ENCODE data around the gene ADCY2.

Gene ADCY2

DNA sequence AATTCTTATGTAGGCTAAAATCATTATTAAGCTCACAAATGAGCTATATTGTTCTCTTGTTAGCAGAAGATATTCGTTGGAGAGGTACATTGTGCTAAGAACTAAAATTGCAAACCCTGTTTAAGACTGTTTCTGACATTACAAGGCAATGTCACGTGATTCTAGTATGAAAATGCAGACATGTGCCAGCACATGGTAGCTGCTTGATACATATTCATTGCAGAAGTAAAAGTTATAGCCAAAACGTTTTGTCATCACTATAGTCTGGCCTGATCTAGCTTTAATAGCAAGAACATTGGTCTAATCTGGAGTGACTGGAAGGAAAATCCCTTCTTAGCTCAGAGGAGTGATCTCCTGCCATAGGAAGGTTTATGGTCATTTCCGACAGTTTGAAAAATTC, 310.3 kb downstream of the ADCY2 start:
- TF ChIP-seq, protein P1, sequence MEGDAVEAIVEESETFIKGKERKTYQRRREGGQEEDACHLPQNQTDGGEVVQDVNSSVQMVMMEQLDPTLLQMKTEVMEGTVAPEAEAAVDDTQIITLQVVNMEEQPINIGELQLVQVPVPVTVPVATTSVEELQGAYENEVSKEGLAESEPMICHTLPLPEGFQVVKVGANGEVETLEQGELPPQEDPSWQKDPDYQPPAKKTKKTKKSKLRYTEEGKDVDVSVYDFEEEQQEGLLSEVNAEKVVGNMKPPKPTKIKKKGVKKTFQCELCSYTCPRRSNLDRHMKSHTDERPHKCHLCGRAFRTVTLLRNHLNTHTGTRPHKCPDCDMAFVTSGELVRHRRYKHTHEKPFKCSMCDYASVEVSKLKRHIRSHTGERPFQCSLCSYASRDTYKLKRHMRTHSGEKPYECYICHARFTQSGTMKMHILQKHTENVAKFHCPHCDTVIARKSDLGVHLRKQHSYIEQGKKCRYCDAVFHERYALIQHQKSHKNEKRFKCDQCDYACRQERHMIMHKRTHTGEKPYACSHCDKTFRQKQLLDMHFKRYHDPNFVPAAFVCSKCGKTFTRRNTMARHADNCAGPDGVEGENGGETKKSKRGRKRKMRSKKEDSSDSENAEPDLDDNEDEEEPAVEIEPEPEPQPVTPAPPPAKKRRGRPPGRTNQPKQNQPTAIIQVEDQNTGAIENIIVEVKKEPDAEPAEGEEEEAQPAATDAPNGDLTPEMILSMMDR (IDR thresholded peaks at IDR 0.05; ENCODE audit: low read depth, low read length): no peak
- no peak overlapping the region for H3K4me3 ChIP-seq (ENCODE audit: low read depth, low read length)
- DNase-seq (ENCODE audit: low read depth, low spot score): no peak
- in situ Hi-C loops (cut with HindIII; ENCODE audit: low sequenced_read_pairs): no loop called here

DNA sequence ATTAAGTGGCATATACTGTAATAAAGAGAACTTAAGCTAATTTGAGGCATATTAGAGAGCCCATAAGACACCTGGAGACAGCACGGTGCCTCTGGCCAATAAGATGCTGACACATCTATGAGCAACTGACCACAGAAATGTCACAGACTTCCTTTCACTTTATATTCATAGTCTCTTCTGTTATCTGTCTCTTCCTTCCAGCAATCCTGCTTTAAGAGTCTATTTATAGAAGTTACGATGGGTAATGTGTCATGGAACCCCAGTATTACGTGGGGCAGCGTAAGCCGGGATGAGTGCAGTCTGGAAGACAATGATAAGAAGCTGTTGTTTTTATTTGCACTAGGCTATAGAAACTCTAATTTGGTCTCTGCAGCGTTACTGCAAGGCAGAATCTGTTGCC, 318.2 kb downstream of the ADCY2 start:
- DNase-seq (ENCODE audit: low read depth, low spot score): peak; percentile 81
- in situ Hi-C loops (cut with HindIII; ENCODE audit: low sequenced_read_pairs): no loop called here
- TF ChIP-seq, protein P1 (IDR thresholded peaks at IDR 0.05; ENCODE audit: low read depth, low read length): no peak
- no peak overlapping the region for H3K4me3 ChIP-seq (ENCODE audit: low read depth, low read length)

DNA sequence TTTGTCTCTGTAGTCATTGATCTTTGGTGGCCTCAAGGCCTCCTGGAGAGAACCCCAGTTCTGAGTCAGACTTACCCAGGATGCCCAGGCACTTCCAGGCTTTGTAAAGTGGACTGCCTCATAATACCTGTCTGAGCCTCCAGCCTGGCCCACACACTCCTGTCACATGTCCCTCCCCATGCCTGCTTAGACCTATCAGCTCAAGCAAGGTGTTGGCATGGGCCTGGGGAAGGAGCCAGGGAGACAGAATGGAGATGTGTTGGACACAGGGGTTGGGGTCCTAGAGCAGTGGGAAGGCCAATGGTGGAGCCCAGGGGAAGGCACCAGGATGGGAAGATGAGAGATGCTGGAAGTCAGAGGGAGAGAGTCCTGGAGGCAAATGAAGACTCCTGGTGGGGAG, 318.8 kb downstream of the ADCY2 start:
- DNase-seq (ENCODE audit: low read depth, low spot score): peak; percentile 23
- H3K4me3 ChIP-seq (ENCODE audit: low read depth, low read length): no peak overlapping the region
- TF ChIP-seq, protein P1 (IDR thresholded peaks at IDR 0.05; ENCODE audit: low read depth, low read length): no peak
- in situ Hi-C loops (cut with HindIII; ENCODE audit: low sequenced_read_pairs): no loop called here

DNA sequence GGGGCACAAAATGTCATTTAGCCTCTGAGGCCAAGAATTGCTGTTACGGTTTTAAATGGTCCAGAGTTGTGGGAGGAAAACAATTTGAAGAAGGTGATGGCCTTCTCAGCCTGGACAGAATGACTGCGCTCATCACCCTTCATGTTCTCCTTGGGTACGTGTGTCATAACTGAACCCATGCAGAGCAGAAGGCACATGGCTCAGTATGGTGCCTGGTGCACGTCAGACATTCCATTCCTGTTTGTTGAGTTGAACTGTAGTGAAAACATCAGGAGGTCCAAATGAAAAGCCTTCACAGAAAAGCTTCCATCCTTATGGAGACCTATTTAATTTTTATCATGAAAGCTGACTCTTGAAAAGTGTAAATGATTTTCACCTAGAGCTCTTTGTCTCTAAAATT, 321.8 kb downstream of the ADCY2 start:
- H3K4me3 ChIP-seq (ENCODE audit: low read depth, low read length): no peak overlapping the region
- peak; percentile 92 for DNase-seq (ENCODE audit: low read depth, low spot score)
- in situ Hi-C loops (cut with HindIII; ENCODE audit: low sequenced_read_pairs): no loop called here
- TF ChIP-seq, protein P1 (IDR thresholded peaks at IDR 0.05; ENCODE audit: low read depth, low read length): no peak

DNA sequence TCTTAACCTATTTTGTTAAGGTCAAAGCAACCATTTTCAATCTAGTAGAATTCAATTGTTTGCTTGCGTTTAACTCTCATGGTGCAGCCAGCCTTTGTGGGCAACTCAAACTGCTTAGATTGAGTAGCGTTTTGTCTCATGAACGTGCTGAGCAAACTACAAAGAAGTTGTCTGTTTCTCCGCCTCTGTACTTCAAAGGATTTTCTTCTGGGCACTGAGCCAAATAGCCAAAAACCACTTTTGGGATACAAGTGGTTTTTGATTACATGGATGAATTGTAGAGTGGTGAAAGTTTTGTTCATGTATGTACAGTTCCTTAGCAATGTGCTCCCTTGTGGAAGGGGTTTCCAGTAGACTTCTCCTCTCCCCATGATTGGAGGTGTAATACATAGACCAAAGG, 332.1 kb downstream of the ADCY2 start:
- in situ Hi-C loops (cut with HindIII; ENCODE audit: low sequenced_read_pairs): no loop called here
- TF ChIP-seq, protein P1 (IDR thresholded peaks at IDR 0.05; ENCODE audit: low read depth, low read length): no peak
- DNase-seq (ENCODE audit: low read depth, low spot score): no peak
- no peak overlapping the region for H3K4me3 ChIP-seq (ENCODE audit: low read depth, low read length)

DNA sequence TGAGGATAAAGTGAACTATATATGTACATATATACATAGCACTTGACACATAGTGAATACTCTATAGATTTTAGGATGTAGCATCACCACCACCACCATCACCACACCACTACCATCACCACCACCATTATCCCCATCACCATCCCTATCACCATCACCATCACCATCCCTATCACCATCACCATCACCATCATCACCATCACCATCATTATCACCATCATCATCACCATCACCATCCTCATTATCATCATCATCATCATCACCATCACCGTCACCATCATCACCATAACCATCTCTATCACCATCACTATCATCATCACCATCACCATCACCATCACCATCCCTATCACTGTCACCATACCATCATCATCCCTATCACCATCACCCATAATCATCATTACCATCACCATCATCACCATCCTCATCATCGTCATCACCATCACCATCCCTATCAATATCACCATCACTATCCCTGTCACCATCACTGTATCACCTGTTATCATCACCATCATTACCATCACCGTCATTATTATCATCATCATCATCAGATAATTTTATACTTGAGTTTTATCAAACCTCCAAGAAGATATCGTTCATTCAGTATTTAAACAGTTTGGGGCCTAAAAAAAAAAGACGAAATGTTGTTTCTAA, 345.6 kb downstream of the ADCY2 start:
- no peak overlapping the region for H3K4me3 ChIP-seq (ENCODE audit: low read depth, low read length)
- TF ChIP-seq, protein P1 (IDR thresholded peaks at IDR 0.05; ENCODE audit: low read depth, low read length): no peak
- no peak for DNase-seq (ENCODE audit: low read depth, low spot score)
- in situ Hi-C loops (cut with HindIII; ENCODE audit: low sequenced_read_pairs): no loop called here
